HL-60 (cell line): ENCODE results near the gene TMC3.

Experiments
- SPI1 ChIP-seq: IDR thresholded peaks from 2 replicates; pipeline ENCODE4 v1.6.1; 2012; ENCODE audit warnings: low read depth, mild to moderate bottlenecking, borderline replicate concordance
- TF ChIP-seq, protein P1 (sequence below): IDR thresholded peaks from one replicate; pipeline ENCODE4 v1.5.1; 2011; ENCODE audit warnings: low read length, control low read depth, inconsistent platforms; ENCODE audit not compliant: insufficient read depth
- TF ChIP-seq, protein P2 (sequence below): IDR thresholded peaks from 2 replicates; pipeline ENCODE4 v1.6.1; 2012; ENCODE audit warnings: low read depth; ENCODE audit not compliant: insufficient replicate concordance

DNA sequence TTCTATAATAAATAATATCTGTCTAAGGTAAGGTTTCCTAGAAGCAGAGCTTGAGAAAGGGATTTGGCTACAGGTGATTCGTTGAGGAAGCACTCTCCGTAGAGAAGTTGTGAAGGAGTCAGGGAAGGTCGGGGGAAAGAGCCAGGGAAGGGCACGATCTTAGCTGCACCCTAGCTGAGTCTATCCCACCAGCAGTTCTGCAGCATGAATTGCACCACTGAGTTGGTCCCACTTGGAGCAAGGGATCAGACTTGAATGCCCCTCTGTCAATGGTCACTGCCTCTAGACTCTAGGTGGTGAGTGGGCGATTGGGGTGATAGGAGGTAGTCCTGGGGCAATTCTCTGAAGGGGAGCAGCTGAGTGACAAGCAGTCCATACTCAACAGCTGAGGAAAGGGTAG, 13.5 kb downstream of the TMC3 start:
- TF ChIP-seq, protein P1, sequence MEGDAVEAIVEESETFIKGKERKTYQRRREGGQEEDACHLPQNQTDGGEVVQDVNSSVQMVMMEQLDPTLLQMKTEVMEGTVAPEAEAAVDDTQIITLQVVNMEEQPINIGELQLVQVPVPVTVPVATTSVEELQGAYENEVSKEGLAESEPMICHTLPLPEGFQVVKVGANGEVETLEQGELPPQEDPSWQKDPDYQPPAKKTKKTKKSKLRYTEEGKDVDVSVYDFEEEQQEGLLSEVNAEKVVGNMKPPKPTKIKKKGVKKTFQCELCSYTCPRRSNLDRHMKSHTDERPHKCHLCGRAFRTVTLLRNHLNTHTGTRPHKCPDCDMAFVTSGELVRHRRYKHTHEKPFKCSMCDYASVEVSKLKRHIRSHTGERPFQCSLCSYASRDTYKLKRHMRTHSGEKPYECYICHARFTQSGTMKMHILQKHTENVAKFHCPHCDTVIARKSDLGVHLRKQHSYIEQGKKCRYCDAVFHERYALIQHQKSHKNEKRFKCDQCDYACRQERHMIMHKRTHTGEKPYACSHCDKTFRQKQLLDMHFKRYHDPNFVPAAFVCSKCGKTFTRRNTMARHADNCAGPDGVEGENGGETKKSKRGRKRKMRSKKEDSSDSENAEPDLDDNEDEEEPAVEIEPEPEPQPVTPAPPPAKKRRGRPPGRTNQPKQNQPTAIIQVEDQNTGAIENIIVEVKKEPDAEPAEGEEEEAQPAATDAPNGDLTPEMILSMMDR: no peak
- TF ChIP-seq, protein P2, sequence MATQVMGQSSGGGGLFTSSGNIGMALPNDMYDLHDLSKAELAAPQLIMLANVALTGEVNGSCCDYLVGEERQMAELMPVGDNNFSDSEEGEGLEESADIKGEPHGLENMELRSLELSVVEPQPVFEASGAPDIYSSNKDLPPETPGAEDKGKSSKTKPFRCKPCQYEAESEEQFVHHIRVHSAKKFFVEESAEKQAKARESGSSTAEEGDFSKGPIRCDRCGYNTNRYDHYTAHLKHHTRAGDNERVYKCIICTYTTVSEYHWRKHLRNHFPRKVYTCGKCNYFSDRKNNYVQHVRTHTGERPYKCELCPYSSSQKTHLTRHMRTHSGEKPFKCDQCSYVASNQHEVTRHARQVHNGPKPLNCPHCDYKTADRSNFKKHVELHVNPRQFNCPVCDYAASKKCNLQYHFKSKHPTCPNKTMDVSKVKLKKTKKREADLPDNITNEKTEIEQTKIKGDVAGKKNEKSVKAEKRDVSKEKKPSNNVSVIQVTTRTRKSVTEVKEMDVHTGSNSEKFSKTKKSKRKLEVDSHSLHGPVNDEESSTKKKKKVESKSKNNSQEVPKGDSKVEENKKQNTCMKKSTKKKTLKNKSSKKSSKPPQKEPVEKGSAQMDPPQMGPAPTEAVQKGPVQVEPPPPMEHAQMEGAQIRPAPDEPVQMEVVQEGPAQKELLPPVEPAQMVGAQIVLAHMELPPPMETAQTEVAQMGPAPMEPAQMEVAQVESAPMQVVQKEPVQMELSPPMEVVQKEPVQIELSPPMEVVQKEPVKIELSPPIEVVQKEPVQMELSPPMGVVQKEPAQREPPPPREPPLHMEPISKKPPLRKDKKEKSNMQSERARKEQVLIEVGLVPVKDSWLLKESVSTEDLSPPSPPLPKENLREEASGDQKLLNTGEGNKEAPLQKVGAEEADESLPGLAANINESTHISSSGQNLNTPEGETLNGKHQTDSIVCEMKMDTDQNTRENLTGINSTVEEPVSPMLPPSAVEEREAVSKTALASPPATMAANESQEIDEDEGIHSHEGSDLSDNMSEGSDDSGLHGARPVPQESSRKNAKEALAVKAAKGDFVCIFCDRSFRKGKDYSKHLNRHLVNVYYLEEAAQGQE: no peak
- TF ChIP-seq SPI1: no peak
